Measurements from ENCODE around the gene SLC48A1. TPM values are rescaled to one million over a fixed set of nuclear protein-coding genes. Genes with fewer than 3 reads are reported as not detected.

Gene SLC48A1
- total and polyA plus RNA-seq, 4 donors = 6.1 to 15.4 (median 9.3) TPM

DNA sequence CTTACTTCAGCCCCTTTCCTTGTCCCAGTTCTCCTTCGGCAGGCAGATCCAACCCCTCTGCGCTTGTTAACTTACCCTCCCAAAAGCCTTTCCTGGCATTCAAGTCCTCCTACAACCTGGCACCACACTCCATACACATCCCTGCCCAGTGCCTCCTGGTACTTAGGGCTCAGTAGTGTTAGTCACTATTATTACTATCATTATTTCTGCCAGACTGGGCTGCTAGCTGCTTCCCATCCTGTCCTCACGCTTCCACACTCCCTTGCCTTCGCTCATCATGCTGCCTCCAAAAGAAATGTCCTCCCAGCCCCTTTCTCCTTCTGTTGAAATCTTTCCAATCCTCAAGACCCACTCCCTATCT is 48.3 kb downstream of the SLC48A1 start:
- Histone ChIP-seq H3K9me3 (ENCODE audit: control insufficient read depth in 4 of 4, low read length in 3 of 4) (no peaks in the 10 kb centered on the region), H3K4me3 (ENCODE audit: low read depth in 1 of 3, low read length in 3 of 3) (no peak overlapping the region), H3K27ac (ENCODE audit: low read depth in 1 of 2, low read length in 2 of 2) (peak overlapping the region; percentile 80 to 84), H3K9ac (ENCODE audit: low read depth in 1 of 2, low read length in 2 of 2) (no peak overlapping the region), H3K36me3 (ENCODE audit: control insufficient read depth in 4 of 4, insufficient read depth in 3 of 4, low read depth in 1 of 4, low read length in 3 of 4) (no peaks in the 10 kb centered on the region), H3K27me3 (ENCODE audit: control insufficient read depth in 4 of 4, insufficient read depth in 4 of 4, low read length in 3 of 4) (no peaks in the 10 kb centered on the region), H3K4me1 (ENCODE audit: control insufficient read depth in 4 of 4, insufficient read depth in 4 of 4, low read length in 3 of 4) (peaks cover 0 to 26% (median 5%) of the 10 kb centered on the region in 4 donors)
- TF ChIP-seq, protein P1, sequence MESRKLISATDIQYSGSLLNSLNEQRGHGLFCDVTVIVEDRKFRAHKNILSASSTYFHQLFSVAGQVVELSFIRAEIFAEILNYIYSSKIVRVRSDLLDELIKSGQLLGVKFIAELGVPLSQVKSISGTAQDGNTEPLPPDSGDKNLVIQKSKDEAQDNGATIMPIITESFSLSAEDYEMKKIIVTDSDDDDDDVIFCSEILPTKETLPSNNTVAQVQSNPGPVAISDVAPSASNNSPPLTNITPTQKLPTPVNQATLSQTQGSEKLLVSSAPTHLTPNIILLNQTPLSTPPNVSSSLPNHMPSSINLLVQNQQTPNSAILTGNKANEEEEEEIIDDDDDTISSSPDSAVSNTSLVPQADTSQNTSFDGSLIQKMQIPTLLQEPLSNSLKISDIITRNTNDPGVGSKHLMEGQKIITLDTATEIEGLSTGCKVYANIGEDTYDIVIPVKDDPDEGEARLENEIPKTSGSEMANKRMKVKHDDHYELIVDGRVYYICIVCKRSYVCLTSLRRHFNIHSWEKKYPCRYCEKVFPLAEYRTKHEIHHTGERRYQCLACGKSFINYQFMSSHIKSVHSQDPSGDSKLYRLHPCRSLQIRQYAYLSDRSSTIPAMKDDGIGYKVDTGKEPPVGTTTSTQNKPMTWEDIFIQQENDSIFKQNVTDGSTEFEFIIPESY (IDR thresholded peaks at IDR 0.05) = no peak
- DNase-seq (ENCODE audit: low spot score) = no peak
- 89% methylated on average over 4 of the region's 4 CpGs for WGBS

DNA sequence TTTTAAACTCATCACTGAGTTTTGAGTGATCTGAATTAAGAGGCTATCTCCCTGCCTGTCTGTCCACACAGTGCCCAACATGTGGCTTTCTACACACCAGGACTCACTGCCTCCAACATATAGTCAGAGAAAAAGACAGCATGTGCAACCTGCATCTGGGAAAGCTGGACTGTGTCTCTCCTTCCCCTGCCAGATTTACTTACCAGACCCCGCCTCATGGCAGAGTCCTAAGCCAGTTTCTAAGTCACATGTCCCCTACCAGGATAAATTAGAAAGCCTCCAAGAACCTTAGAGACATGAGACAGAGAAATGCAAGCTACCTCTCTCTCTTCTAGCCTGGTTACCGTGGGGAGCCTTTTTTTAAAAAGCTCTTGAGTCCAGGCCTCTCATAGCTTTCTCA is 49.4 kb downstream of the SLC48A1 start:
- Histone ChIP-seq H3K27me3 (ENCODE audit: control insufficient read depth in 4 of 4, insufficient read depth in 4 of 4, low read length in 3 of 4) (no peaks in the 10 kb centered on the region), H3K9me3 (ENCODE audit: control insufficient read depth in 4 of 4, low read length in 3 of 4) (no peaks in the 10 kb centered on the region), H3K4me1 (ENCODE audit: control insufficient read depth in 4 of 4, insufficient read depth in 4 of 4, low read length in 3 of 4) (peaks cover 0 to 21% (median 5%) of the 10 kb centered on the region in 4 donors), H3K36me3 (ENCODE audit: control insufficient read depth in 4 of 4, insufficient read depth in 3 of 4, low read depth in 1 of 4, low read length in 3 of 4) (no peaks in the 10 kb centered on the region), H3K9ac (ENCODE audit: low read depth in 1 of 2, low read length in 2 of 2) (no peak overlapping the region), H3K4me3 (ENCODE audit: low read depth in 1 of 3, low read length in 3 of 3) (no peak overlapping the region), H3K27ac (ENCODE audit: low read depth in 1 of 2, low read length in 2 of 2) (peak overlapping the region in 1 of 2 donors; percentile 8)
- DNase-seq (ENCODE audit: low spot score) = no peak
- WGBS = 68% methylated on average over 2 of the region's 2 CpGs
- no peak for TF ChIP-seq HNF4A (conservative IDR thresholded peaks at IDR 0.05)
- TF ChIP-seq FOXA2 (IDR thresholded peaks at IDR 0.05) = no peak
- no peak for TF ChIP-seq EGR1 (IDR thresholded peaks at IDR 0.05; ENCODE audit: low read depth in 2 of 2)
- TF ChIP-seq, protein P2, sequence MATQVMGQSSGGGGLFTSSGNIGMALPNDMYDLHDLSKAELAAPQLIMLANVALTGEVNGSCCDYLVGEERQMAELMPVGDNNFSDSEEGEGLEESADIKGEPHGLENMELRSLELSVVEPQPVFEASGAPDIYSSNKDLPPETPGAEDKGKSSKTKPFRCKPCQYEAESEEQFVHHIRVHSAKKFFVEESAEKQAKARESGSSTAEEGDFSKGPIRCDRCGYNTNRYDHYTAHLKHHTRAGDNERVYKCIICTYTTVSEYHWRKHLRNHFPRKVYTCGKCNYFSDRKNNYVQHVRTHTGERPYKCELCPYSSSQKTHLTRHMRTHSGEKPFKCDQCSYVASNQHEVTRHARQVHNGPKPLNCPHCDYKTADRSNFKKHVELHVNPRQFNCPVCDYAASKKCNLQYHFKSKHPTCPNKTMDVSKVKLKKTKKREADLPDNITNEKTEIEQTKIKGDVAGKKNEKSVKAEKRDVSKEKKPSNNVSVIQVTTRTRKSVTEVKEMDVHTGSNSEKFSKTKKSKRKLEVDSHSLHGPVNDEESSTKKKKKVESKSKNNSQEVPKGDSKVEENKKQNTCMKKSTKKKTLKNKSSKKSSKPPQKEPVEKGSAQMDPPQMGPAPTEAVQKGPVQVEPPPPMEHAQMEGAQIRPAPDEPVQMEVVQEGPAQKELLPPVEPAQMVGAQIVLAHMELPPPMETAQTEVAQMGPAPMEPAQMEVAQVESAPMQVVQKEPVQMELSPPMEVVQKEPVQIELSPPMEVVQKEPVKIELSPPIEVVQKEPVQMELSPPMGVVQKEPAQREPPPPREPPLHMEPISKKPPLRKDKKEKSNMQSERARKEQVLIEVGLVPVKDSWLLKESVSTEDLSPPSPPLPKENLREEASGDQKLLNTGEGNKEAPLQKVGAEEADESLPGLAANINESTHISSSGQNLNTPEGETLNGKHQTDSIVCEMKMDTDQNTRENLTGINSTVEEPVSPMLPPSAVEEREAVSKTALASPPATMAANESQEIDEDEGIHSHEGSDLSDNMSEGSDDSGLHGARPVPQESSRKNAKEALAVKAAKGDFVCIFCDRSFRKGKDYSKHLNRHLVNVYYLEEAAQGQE (IDR thresholded peaks at IDR 0.05) = no peak
- TF ChIP-seq HNF4G (IDR thresholded peaks at IDR 0.05) = no peak
- TF ChIP-seq, protein P3, sequence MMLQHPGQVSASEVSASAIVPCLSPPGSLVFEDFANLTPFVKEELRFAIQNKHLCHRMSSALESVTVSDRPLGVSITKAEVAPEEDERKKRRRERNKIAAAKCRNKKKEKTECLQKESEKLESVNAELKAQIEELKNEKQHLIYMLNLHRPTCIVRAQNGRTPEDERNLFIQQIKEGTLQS (IDR thresholded peaks at IDR 0.05) = no peak

DNA sequence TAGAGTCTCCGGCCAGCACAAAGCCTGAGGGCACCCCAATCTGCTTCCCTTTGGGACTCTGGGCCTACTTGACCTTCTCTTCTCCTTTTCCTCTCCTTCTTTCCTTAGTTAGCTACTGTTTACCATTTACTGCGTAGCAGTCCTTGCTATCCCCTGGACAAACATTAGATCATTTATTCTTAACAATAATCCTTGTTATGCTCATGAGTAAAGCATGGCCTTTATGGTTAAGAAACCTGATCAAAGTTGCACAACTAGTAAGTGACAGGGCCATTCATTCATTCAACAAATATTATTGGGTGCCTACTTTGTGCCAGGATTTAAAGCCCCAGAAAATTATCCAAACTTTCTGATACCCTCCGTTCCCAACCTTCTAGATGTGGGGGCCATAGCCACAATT is 49.8 kb downstream of the SLC48A1 start:
- H3K4me1 ChIP-seq (ENCODE audit: control insufficient read depth in 4 of 4, insufficient read depth in 4 of 4, low read length in 3 of 4) = peaks cover 0 to 17% (median 5%) of the 10 kb centered on the region in 4 donors
- WGBS = 93% methylated on average over 3 of the region's 3 CpGs
- no peak for DNase-seq (ENCODE audit: low spot score)
- H3K9me3 ChIP-seq (ENCODE audit: control insufficient read depth in 4 of 4, low read length in 3 of 4) = no peaks in the 10 kb centered on the region
- TF ChIP-seq RAD21 (IDR thresholded peaks at IDR 0.05) (no peak), EGR1 (IDR thresholded peaks at IDR 0.05; ENCODE audit: low read depth in 2 of 2) (no peak), YY1 (IDR thresholded peaks at IDR 0.05) (no peak), SP1 (IDR thresholded peaks at IDR 0.05) (no peak), JUND (IDR thresholded peaks at IDR 0.05) (no peak), HNF4A (conservative IDR thresholded peaks at IDR 0.05) (no peak), FOXA1 (IDR thresholded peaks at IDR 0.05) (no peak), HNF4G (IDR thresholded peaks at IDR 0.05) (no peak), GABPA (IDR thresholded peaks at IDR 0.05 in 1 of 2, conservative IDR thresholded peaks at IDR 0.05 in 1 of 2) (no peak)
- TF ChIP-seq, protein P3 (IDR thresholded peaks at IDR 0.05) = no peak
- TF ChIP-seq, protein P4, sequence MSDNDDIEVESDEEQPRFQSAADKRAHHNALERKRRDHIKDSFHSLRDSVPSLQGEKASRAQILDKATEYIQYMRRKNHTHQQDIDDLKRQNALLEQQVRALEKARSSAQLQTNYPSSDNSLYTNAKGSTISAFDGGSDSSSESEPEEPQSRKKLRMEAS (IDR thresholded peaks at IDR 0.05) = no peak
- TF ChIP-seq, protein P1 (IDR thresholded peaks at IDR 0.05) = no peak
- TF ChIP-seq, protein P2 (IDR thresholded peaks at IDR 0.05) = no peak
- H3K9ac ChIP-seq (ENCODE audit: low read depth in 1 of 2, low read length in 2 of 2) = no peak overlapping the region
- no peaks in the 10 kb centered on the region for H3K36me3 ChIP-seq (ENCODE audit: control insufficient read depth in 4 of 4, insufficient read depth in 3 of 4, low read depth in 1 of 4, low read length in 3 of 4)
- H3K27me3 ChIP-seq (ENCODE audit: control insufficient read depth in 4 of 4, insufficient read depth in 4 of 4, low read length in 3 of 4) = no peaks in the 10 kb centered on the region
- no peak overlapping the region for H3K4me3 ChIP-seq (ENCODE audit: low read depth in 1 of 3, low read length in 3 of 3)
- no peak overlapping the region for H3K27ac ChIP-seq (ENCODE audit: low read depth in 1 of 2, low read length in 2 of 2)

Data from liver (tissue), 9 donors.